Caco-2 (cell line): Measurements from ENCODE around the gene DGKE. TPM values are rescaled to one million over a fixed set of nuclear protein-coding genes. Genes with fewer than 3 reads are reported as not detected.

Experiments used
- BruUV-seq: library from RNA; stranded (reverse); fragments of 400-500 nt; replicated peaks from 2 replicates; lab custom pipeline; 2021; lab: Mats Ljungman, UMichigan
- CTCF ChIA-PET: fragments of 300-600 bp; sonication (Branson Sonifier 250); formaldehyde crosslinking; loops from one replicate; lab custom pipeline; 2022; ENCODE audit warnings: antibody characterized with exemption; lab: Charles Lee
- POLR2A ChIA-PET: fragments of 300-600 bp; sonication (Branson Sonifier 250); formaldehyde crosslinking; loops from one replicate; lab custom pipeline; 2022; ENCODE audit warnings: antibody characterized with exemption; lab: Charles Lee
- DNase-seq, 2 experiments: peaks; one replicate each; pipeline versions ENCODE4 v3.0.0 to v3.0.0-alpha.2; 2020 to 2022
- H3K27me3 ChIP-seq: replicated peaks from 2 replicates; pipeline ENCODE4 v1.6.0; 2011; ENCODE audit warnings: low read length; ENCODE audit not compliant: control insufficient read depth, insufficient read depth
- H3K36me3 ChIP-seq: 2 replicates; pipeline ENCODE4 v1.5.1; 2011; ENCODE audit warnings: low read length; ENCODE audit not compliant: control insufficient read depth, insufficient read depth
- H3K4me1 ChIP-seq: fragments of 250-450 bp; sonication (Bioruptor Pico); 2 replicates; pipeline ENCODE4 v1.5.1; 2020; ENCODE audit warnings: mild to moderate bottlenecking
- H3K4me3 ChIP-seq: 2 replicates; pipeline ENCODE4 v1.5.1; 2011; ENCODE audit warnings: low read depth, mild to moderate bottlenecking, control low read depth, low read length
- H3K9me3 ChIP-seq: fragments of 250-450 bp; sonication (Bioruptor Pico); 2 replicates; pipeline ENCODE4 v1.5.1; 2020; ENCODE audit warnings: mild to moderate bottlenecking, moderate library complexity
- H3K27ac Mint-ChIP-seq: one replicate; pipeline ENCODE4 v1.8.0; 2022; ENCODE audit warnings: mixed read lengths; ENCODE audit not compliant: unreplicated experiment
- H3K27me3 Mint-ChIP-seq: one replicate; pipeline ENCODE4 v1.8.0; 2022; ENCODE audit warnings: mixed read lengths; ENCODE audit not compliant: insufficient read depth, unreplicated experiment
- H3K36me3 Mint-ChIP-seq: one replicate; pipeline ENCODE4 v1.8.0; 2022; ENCODE audit warnings: mild to moderate bottlenecking, mixed read lengths; ENCODE audit not compliant: insufficient read depth, unreplicated experiment
- H3K4me1 Mint-ChIP-seq: one replicate; pipeline ENCODE4 v1.8.0; 2022; ENCODE audit warnings: low read depth, mixed read lengths; ENCODE audit not compliant: unreplicated experiment
- H3K4me3 Mint-ChIP-seq: one replicate; pipeline ENCODE4 v1.8.0; 2022; ENCODE audit warnings: mild to moderate bottlenecking, moderate library complexity, mixed read lengths; ENCODE audit not compliant: unreplicated experiment
- H3K9me3 Mint-ChIP-seq: one replicate; pipeline ENCODE4 v1.8.0; 2022; ENCODE audit warnings: mixed read lengths; ENCODE audit not compliant: unreplicated experiment
- CTCF ChIP-seq, 2 experiments: fragments of 200-600 bp in 1 of 2; IDR thresholded peaks; 1 replicate in 1 of 2; 2 replicates in 1 of 2; pipeline versions ENCODE4 v1.5.1 to v1.8.0; 2011 to 2022; ENCODE audit warnings: antibody characterized with exemption in 1 of 2, control low read depth in 1 of 2, inconsistent platforms in 1 of 2, low read depth in 1 of 2, low read length in 1 of 2, mild to moderate bottlenecking in 1 of 2, moderate library complexity in 1 of 2; ENCODE audit not compliant: insufficient read depth in 1 of 2, severe bottlenecking in 1 of 2, unreplicated experiment in 1 of 2
- intact Hi-C: fragments of 100-400 bp; cut with micrococcal nuclease; formaldehyde crosslinking; loops from one replicate; pipeline ENCODE4 v1.10.0; 2022; ENCODE audit not compliant: unreplicated experiment
- total RNA-seq: library from RNA; stranded (reverse); gene quantifications from 2 replicates; pipeline ENCODE4 v1.2.3, GENCODE V29; 2022

The DGKE gene
- total RNA-seq, 1 experiment from 2014 or later, result 15.5 TPM

- no peak overlapping the region for H3K4me3 ChIP-seq
- POLR2A ChIA-PET, result no interaction called here
- BruUV-seq, result no TSS peak
Measured at GRCh38 chr17:56910509-56911235, 76.7 kb downstream of the DGKE start.

DNA sequence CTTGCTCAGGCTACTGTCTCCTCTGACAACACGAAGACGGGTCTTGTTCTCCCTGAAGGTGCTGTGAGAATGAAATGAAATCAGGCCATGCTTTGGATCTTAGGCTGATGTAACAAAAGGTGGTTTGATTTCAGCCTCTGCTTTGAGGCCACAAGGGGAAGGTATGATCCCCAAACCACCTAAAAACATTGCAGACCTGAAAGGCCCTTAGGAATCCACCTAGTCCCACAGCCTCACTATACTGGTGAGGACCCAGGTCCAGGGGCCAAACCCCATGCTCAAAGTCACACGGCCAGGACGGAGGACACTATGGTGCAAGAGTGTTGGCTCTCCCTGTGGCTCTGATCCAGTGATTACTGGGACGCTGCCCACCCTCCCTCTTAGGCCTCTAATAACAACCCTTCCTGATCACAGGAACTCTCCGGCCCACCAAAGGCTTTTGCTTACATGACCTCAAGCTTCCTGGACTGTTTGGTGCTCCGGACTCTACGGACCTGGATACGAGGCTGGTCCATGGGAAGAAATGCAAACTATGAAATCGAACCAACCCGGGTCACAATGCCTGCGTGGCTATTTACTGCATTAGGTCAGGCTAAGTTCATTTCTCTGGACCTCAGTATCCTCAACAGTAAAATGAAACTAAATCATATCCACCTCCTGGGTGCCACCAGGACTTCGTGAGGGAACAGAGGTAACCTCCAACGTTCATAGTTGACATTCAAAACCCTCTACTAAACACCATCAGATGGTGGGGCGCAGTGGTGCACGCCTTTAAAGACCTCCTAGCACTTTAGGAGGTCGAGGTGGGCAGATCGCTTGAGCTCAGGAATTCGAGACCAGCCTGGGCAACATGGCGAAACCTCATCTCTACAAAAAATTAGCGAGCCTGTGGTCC lies 78.4 kb downstream of the DGKE start:
- BruUV-seq, result no TSS peak
- Histone ChIP-seq H3K4me1 (peaks cover 28% of the 10 kb centered on the region), H3K27me3 (no peaks in the 10 kb centered on the region), H3K36me3 (peaks cover 2% of the 10 kb centered on the region), H3K4me3 (peak overlapping the region; percentile 90), H3K9me3 (no peaks in the 10 kb centered on the region)
- Mint-ChIP-seq H3K9me3 (no peaks in the 10 kb centered on the region), H3K27me3 (no peaks in the 10 kb centered on the region), H3K36me3 (peaks cover 32% of the 10 kb centered on the region), H3K4me1 (peaks cover 38% of the 10 kb centered on the region), H3K4me3 (peak overlapping the region; percentile 98), H3K27ac (no peak overlapping the region)
- DNase-seq, result no peak
- CTCF ChIA-PET, result no interaction called here
- TF ChIP-seq CTCF (IDR thresholded peaks at IDR 0.05; ENCODE audit: insufficient read depth in 1 of 2, low read depth in 1 of 2, low read length in 1 of 2, severe bottlenecking in 1 of 2, unreplicated experiment in 1 of 2), result no peak
- intact Hi-C loops, result no loop called here
- POLR2A ChIA-PET, result no interaction called here

More at GRCh38 chr17:56910509-56911235, 76.7 kb downstream of the DGKE start:
- CTCF ChIA-PET, result no interaction called here
- no peak for TF ChIP-seq CTCF (IDR thresholded peaks at IDR 0.05; ENCODE audit: insufficient read depth in 1 of 2, low read depth in 1 of 2, low read length in 1 of 2, severe bottlenecking in 1 of 2, unreplicated experiment in 1 of 2)
- DNase-seq, result no peak
- peaks cover 48% of the 10 kb centered on the region for H3K36me3 Mint-ChIP-seq
- no peaks in the 10 kb centered on the region for H3K27me3 Mint-ChIP-seq
- peaks cover 28% of the 10 kb centered on the region for H3K4me1 Mint-ChIP-seq
- intact Hi-C loops, result no loop called here
- Histone ChIP-seq H3K36me3 (peaks cover 2% of the 10 kb centered on the region), H3K27me3 (no peaks in the 10 kb centered on the region), H3K4me1 (peaks cover 21% of the 10 kb centered on the region), H3K9me3 (no peaks in the 10 kb centered on the region)
- no peak overlapping the region for H3K4me3 Mint-ChIP-seq
- H3K27ac Mint-ChIP-seq, result peak overlapping the region; percentile 20
- H3K9me3 Mint-ChIP-seq, result no peaks in the 10 kb centered on the region

GRCh38 chr17:56913000-56913311 lies 79.0 kb downstream of the DGKE start:
- Mint-ChIP-seq H3K9me3 (no peaks in the 10 kb centered on the region), H3K4me1 (peaks cover 38% of the 10 kb centered on the region), H3K27ac (no peak overlapping the region), H3K36me3 (peaks cover 27% of the 10 kb centered on the region), H3K27me3 (no peaks in the 10 kb centered on the region), H3K4me3 (peak overlapping the region; percentile 98)
- ChIA-PET POLR2A (no interaction called here), CTCF (interaction anchor here (1.3 to 1.4 kb wide), 2 partner anchors 13 to 48 kb away, joined by 4 to 5 read pairs; partner anchors contain the start of gene COIL)
- Histone ChIP-seq H3K27me3 (no peaks in the 10 kb centered on the region), H3K36me3 (no peaks in the 10 kb centered on the region; the same call in 1 of the 2 replicates), H3K4me3 (peak overlapping the region; percentile 90), H3K4me1 (peaks cover 28% of the 10 kb centered on the region), H3K9me3 (no peaks in the 10 kb centered on the region)
- TF ChIP-seq CTCF (IDR thresholded peaks at IDR 0.05; ENCODE audit: insufficient read depth in 1 of 2, low read depth in 1 of 2, low read length in 1 of 2, severe bottlenecking in 1 of 2, unreplicated experiment in 1 of 2), result no peak
- intact Hi-C loops, result no loop called here
- BruUV-seq, result no TSS peak
- no peak for DNase-seq
